ENCODE results near the gene ZNF672. TPM values are rescaled to one million over a fixed set of nuclear protein-coding genes. Genes with fewer than 3 reads are reported as not detected.

Gene ZNF672
- total RNA-seq, 1 donor from 2014 or later = 44.4 TPM

GRCh38 chr1:248815407-248816034 is 22.5 kb upstream of the ZNF672 start:
- H3K9me3 Mint-ChIP-seq = no peaks in the 10 kb centered on the region
- no peak for DNase-seq (ENCODE audit: low read depth, low spot score)
- H3K36me3 Mint-ChIP-seq (ENCODE audit: low read depth) = peaks cover 10% of the 10 kb centered on the region
- peak overlapping the region; percentile 37 for H3K27ac Mint-ChIP-seq (ENCODE audit: unreplicated experiment)
- TF ChIP-seq, protein P1, sequence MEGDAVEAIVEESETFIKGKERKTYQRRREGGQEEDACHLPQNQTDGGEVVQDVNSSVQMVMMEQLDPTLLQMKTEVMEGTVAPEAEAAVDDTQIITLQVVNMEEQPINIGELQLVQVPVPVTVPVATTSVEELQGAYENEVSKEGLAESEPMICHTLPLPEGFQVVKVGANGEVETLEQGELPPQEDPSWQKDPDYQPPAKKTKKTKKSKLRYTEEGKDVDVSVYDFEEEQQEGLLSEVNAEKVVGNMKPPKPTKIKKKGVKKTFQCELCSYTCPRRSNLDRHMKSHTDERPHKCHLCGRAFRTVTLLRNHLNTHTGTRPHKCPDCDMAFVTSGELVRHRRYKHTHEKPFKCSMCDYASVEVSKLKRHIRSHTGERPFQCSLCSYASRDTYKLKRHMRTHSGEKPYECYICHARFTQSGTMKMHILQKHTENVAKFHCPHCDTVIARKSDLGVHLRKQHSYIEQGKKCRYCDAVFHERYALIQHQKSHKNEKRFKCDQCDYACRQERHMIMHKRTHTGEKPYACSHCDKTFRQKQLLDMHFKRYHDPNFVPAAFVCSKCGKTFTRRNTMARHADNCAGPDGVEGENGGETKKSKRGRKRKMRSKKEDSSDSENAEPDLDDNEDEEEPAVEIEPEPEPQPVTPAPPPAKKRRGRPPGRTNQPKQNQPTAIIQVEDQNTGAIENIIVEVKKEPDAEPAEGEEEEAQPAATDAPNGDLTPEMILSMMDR (conservative IDR thresholded peaks at IDR 0.05) = no peak
- H3K27me3 Mint-ChIP-seq (ENCODE audit: low read depth) = no peaks in the 10 kb centered on the region
- no peak overlapping the region for H3K4me3 Mint-ChIP-seq
- H3K4me1 Mint-ChIP-seq = no peaks in the 10 kb centered on the region

- TF ChIP-seq, protein P1 (conservative IDR thresholded peaks at IDR 0.05) = no peak
- Mint-ChIP-seq H3K27ac (ENCODE audit: unreplicated experiment) (peak overlapping the region; percentile 37), H3K4me3 (no peak overlapping the region), H3K27me3 (ENCODE audit: low read depth) (no peaks in the 10 kb centered on the region), H3K36me3 (ENCODE audit: low read depth) (peaks cover 10% of the 10 kb centered on the region), H3K9me3 (no peaks in the 10 kb centered on the region), H3K4me1 (no peaks in the 10 kb centered on the region)
- DNase-seq (ENCODE audit: low read depth, low spot score) = no peak
Measured at GRCh38 chr1:248816042-248816851, 21.8 kb upstream of the ZNF672 start.

DNA sequence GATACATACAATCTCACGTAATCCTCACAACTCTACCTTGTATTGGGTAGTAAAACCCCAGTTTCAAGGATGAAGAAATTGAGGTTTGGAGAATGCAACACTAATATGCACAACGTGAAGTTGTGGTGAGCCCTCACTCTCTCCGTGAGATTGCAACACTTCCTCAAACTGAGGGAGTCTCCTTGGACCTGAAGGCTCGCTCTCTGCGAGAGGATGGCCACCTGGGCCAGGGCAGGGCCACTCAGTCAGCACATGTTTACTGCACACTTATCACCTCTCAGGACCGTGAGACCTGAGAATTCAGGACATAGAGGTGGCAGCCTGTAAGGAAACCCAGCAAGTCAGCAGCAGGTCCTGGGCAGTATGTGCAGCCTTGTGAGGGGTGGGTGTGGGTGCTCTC is 21.0 kb upstream of the ZNF672 start:
- Mint-ChIP-seq H3K4me3 (no peak overlapping the region), H3K9me3 (no peaks in the 10 kb centered on the region), H3K27ac (ENCODE audit: unreplicated experiment) (no peak overlapping the region), H3K4me1 (peaks cover under 1% of the 10 kb centered on the region), H3K27me3 (ENCODE audit: low read depth) (no peaks in the 10 kb centered on the region), H3K36me3 (ENCODE audit: low read depth) (peaks cover 10% of the 10 kb centered on the region)
- TF ChIP-seq, protein P1 (conservative IDR thresholded peaks at IDR 0.05) = no peak
- DNase-seq (ENCODE audit: low read depth, low spot score) = no peak

GRCh38 chr1:248818505-248819374 is 19.3 kb upstream of the ZNF672 start:
- no peaks in the 10 kb centered on the region for H3K9me3 Mint-ChIP-seq
- TF ChIP-seq, protein P1 (conservative IDR thresholded peaks at IDR 0.05) = no peak
- H3K4me3 Mint-ChIP-seq = no peak overlapping the region
- DNase-seq (ENCODE audit: low read depth, low spot score) = no peak
- H3K4me1 Mint-ChIP-seq = peaks cover 12% of the 10 kb centered on the region
- no peak overlapping the region for H3K27ac Mint-ChIP-seq (ENCODE audit: unreplicated experiment)
- no peaks in the 10 kb centered on the region for H3K27me3 Mint-ChIP-seq (ENCODE audit: low read depth)
- peaks cover 6% of the 10 kb centered on the region for H3K36me3 Mint-ChIP-seq (ENCODE audit: low read depth)

DNA sequence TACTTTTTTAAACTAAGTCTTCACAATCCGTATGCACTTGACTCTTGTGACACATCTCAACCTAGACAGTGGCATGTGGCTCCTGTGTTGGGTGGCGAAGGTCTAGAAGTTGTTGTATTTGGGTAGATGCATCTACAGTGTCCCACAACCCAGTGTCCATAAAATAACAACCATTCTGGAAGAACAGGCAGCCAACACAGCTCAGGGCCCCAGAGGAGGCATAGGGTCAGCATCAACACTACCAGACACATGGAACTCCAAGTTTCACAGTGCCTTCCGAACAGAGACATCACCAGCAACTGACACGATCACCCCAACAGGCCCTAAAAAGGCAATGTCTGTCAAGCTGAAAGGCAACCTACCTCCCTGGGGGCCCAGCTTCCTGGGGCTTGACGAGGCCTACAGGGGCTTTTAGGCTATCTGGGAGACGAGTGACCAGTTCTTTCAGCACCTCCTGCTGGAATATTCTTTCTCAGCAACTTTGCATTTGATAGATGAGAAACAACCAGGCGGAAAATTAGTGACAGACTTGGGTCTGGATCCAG is 17.9 kb upstream of the ZNF672 start:
- H3K36me3 Mint-ChIP-seq (ENCODE audit: low read depth) = peaks cover 6% of the 10 kb centered on the region
- H3K9me3 Mint-ChIP-seq = no peaks in the 10 kb centered on the region
- H3K4me3 Mint-ChIP-seq = no peak overlapping the region
- peaks cover 23% of the 10 kb centered on the region for H3K4me1 Mint-ChIP-seq
- no peak overlapping the region for H3K27ac Mint-ChIP-seq (ENCODE audit: unreplicated experiment)
- DNase-seq (ENCODE audit: low read depth, low spot score) = no peak
- H3K27me3 Mint-ChIP-seq (ENCODE audit: low read depth) = no peaks in the 10 kb centered on the region
- TF ChIP-seq, protein P1 (conservative IDR thresholded peaks at IDR 0.05) = no peak
